Pericardium fibroblast (primary cell): ENCODE data around the gene OR8D1. TPM values are rescaled to one million over a fixed set of nuclear protein-coding genes. Genes with fewer than 3 reads are reported as not detected.

Experiments
- total RNA-seq: library from RNA; depleted of rRNA; stranded (reverse); fragments of >200 nt; gene quantifications from 2 replicates; pipeline ENCODE4 v1.2.3, GENCODE V29; 2015

Gene OR8D1
- not detected in 2 replicates for total RNA-seq

DNA sequence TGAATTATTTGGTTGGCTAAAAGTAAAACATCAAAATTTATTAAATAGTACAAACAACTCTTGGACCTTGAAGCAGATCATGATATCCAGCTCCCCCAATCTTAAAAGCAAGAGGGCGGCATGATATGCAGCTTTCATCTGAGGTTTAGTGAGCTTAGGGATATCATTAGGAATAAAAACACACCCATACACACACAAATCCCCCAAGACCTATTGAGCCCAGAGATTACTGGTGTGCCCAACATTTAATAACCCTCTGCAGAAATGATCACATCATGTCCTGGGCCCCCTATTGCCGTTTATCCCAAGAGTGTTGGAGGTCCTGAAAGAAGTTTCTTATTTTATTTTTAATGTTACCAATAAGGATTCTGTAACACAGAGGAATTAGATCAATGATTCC, at the start of gene OR8D1:
OR8D1 (minus strand) TSS at position 101 of the 400 bp plus-strand sequence. CDS start 3,183 bp downstream, outside the sequence.

DNA sequence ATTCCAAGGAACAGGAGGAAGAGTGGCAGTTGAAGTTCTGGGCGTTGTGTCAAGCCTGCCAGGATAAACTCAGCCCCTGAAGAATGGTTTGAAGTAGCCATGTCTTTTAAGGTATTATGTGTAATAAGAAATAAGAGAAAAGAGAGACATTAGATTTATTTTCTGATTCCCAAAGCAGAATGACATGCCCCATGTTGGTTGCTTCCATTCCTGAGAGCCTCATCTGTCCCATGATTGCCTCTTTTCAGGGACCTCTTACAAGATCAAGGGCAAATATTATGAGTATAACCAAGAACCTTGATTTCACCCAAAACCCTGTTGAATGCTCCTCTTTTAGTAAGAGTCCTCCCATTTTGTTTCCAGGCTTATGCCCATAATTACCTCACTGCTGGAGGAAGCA, 6.3 kb upstream of the OR8D1 start, which contains the start of gene OR8D2:
OR8D2 (minus strand) TSS at position 101 of the 400 bp plus-strand sequence; CDS start at position 101, 0 bp downstream.

DNA sequence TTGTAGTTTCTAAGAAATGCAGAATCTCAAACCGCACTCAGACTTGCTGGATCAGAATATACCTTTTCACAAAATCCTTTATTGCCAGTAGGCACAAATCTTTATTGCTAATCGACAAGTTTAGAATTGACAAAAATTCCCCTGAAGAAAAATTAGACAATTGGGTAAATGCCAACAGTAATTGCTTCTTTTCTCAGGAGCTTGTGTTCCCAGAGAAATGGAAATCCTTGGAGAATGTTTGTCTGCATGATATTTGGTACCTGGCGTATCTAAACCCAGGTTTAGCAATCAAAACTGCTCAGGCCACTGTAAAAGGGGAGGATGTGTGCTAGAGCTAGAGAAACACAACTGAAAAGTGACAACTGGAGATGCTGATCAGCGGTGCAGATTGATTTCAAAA, 57.7 kb downstream of the OR8D1 start, which contains the start of gene OR8G5:
OR8G5 (plus strand) TSS at position 301 of the 400 bp plus-strand sequence. CDS start 8,556 bp downstream, outside the sequence.

Other genes with a start within 250 kb of the OR8D1 start
- gene VWA5A, start 198.5 kb downstream of the OR8D1 start, total RNA-seq, result 7.2 and 15.6 TPM in 2 replicates
- gene OR10D3, start 130.6 kb downstream of the OR8D1 start, total RNA-seq, result not detected in 2 replicates
- gene OR8G1, start 72.9 kb downstream of the OR8D1 start, total RNA-seq, result not detected in 2 replicates
- gene OR8G5, start 57.6 kb downstream of the OR8D1 start, total RNA-seq, result not detected in 2 replicates
- gene OR8D2, start 6.2 kb upstream of the OR8D1 start, total RNA-seq, result not detected in 2 replicates
- not detected in 2 replicates for gene OR8B2, start 70.5 kb upstream of the OR8D1 start, total RNA-seq
- gene OR8B3, start 85.1 kb upstream of the OR8D1 start, total RNA-seq, result not detected in 2 replicates
- gene OR8B4, start 110.9 kb upstream of the OR8D1 start, total RNA-seq, result not detected in 2 replicates
- not detected in 2 replicates for gene OR8B8, start 131.7 kb upstream of the OR8D1 start, total RNA-seq
- not detected in 2 replicates for gene OR8B12, start 229.7 kb upstream of the OR8D1 start, total RNA-seq